Stimulated activated memory B cell treated with anti-CD40 and anti-IgM and Interleukin-4, amounts not matched to agents 10 μg/mL and 1 μg/mL and 100 μg/mL, for 72 hours (primary cell): ENCODE measurements around the gene PSMC4.
A peak's percentile ranks its signal among the peaks of the same experiment; 100 is the strongest.

ENCODE experiments used
- ATAC-seq: fragments of 150-1000 bp; cut with Tn5 transposase; 2 replicates; pipeline ENCODE4 v1.10.0; 2021
- H3K27ac Mint-ChIP-seq: one replicate; pipeline ENCODE4 v1.8.0; 2022; ENCODE audit warnings: mild to moderate bottlenecking, mixed read lengths
- H3K27me3 Mint-ChIP-seq: one replicate; pipeline ENCODE4 v1.8.0; 2022; ENCODE audit warnings: mixed read lengths
- H3K36me3 Mint-ChIP-seq: one replicate; pipeline ENCODE4 v1.8.0; 2022; ENCODE audit warnings: mixed read lengths
- H3K4me1 Mint-ChIP-seq: one replicate; pipeline ENCODE4 v1.8.0; 2022; ENCODE audit warnings: mixed read lengths
- H3K4me3 Mint-ChIP-seq: one replicate; pipeline ENCODE4 v1.8.0; 2022; ENCODE audit warnings: mild to moderate bottlenecking, moderate library complexity, mixed read lengths
- H3K9me3 Mint-ChIP-seq: one replicate; pipeline ENCODE4 v1.8.0; 2022; ENCODE audit warnings: mixed read lengths

The PSMC4 gene

DNA sequence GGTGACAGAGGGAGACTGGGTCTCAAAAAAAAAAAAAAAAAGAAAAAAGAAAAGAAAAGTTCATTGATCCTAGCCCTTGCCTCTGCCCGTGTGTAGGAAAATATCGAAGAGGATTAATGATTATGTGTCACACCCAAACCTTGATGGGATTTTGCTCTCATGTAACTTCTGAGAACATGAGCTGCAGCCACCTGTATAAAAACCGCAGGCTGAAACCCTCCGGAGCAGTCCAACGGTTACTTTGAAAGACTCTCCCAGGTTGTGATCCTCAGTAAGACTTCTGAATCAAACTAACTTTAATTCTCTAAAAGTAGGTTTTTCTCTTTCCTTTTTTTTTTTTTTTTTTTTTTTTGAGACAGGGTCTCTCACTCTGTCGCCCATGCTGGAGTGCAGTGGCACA lies 4.3 kb upstream of the PSMC4 start:
- Mint-ChIP-seq H3K4me1 (peaks cover 29% of the 10 kb centered on the region), H3K27ac (no peak overlapping the region), H3K36me3 (no peaks in the 10 kb centered on the region), H3K27me3 (no peaks in the 10 kb centered on the region), H3K9me3 (no peaks in the 10 kb centered on the region), H3K4me3 (no peak overlapping the region)
- no peak for ATAC-seq

DNA sequence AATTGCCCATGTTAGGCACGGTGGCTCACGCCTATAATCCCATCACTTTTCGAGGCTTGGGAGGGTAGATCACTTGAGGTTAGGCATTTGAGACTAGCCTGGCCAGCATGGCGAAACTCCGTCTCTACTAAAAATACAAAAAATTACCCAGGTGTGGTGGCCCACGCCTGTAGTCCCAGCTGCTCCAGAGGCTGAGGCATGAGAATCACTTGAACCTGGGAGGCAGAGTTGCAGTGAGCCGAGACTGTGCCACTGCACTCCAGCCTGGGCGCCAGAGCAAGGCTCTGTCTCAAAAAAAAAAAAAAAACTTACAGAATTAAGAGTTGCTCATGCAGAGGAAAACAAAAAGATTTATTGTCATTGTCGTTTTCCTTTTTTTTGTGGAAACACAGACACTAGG lies 3.4 kb upstream of the PSMC4 start:
- H3K36me3 Mint-ChIP-seq: no peaks in the 10 kb centered on the region
- no peak overlapping the region for H3K4me3 Mint-ChIP-seq
- H3K4me1 Mint-ChIP-seq: peaks cover 36% of the 10 kb centered on the region
- no peaks in the 10 kb centered on the region for H3K9me3 Mint-ChIP-seq
- no peaks in the 10 kb centered on the region for H3K27me3 Mint-ChIP-seq
- no peak overlapping the region for H3K27ac Mint-ChIP-seq
- no peak for ATAC-seq

DNA sequence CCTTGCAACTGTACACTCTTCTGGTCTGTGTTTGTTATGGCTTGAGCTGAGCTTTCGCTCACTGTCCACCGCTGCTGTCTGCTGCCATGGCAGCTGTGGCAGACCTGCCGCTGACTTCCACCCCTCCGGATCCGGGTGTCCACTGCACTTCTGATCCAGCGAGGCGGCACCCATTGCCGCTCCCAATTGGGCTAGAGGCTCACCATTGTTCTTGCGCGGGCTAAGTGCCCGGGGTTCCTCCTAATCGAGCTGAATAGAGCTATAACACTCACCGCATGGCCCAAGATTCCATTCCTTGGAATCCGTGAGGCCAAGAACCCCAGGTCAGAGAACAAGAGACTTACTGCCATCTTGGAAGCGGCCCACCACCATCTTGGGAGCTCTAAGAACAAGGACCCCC lies 2.2 kb upstream of the PSMC4 start:
- H3K36me3 Mint-ChIP-seq: peaks cover 9% of the 10 kb centered on the region
- H3K4me1 Mint-ChIP-seq: peaks cover 41% of the 10 kb centered on the region
- H3K27me3 Mint-ChIP-seq: no peaks in the 10 kb centered on the region
- H3K4me3 Mint-ChIP-seq: no peak overlapping the region
- peak overlapping the region; percentile 95 for H3K27ac Mint-ChIP-seq
- ATAC-seq: no peak
- H3K9me3 Mint-ChIP-seq: no peaks in the 10 kb centered on the region

DNA sequence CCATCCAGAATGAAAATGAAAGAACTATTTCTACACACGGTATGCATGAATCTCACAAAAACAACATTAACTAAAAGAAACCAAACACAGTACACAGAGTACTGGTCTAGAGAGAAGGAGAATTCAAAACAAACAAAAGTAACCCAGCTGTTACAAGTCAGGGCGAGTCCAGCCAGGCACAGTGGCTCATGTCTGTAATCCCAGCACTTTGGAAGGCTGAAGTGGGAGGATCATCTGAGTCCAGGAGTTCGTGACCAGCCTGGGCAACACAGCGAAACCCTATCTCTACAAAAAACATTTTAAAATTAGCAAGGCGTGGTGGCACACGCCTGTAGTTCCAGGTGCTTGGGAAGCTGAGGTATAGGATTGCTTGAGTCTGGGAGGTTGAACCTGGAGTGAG lies 1.7 kb upstream of the PSMC4 start:
- H3K4me3 Mint-ChIP-seq: peak overlapping the region; percentile 88
- peaks cover 14% of the 10 kb centered on the region for H3K36me3 Mint-ChIP-seq
- H3K9me3 Mint-ChIP-seq: no peaks in the 10 kb centered on the region
- peak overlapping the region; percentile 95 for H3K27ac Mint-ChIP-seq
- no peak for ATAC-seq
- peaks cover 44% of the 10 kb centered on the region for H3K4me1 Mint-ChIP-seq
- H3K27me3 Mint-ChIP-seq: no peaks in the 10 kb centered on the region

DNA sequence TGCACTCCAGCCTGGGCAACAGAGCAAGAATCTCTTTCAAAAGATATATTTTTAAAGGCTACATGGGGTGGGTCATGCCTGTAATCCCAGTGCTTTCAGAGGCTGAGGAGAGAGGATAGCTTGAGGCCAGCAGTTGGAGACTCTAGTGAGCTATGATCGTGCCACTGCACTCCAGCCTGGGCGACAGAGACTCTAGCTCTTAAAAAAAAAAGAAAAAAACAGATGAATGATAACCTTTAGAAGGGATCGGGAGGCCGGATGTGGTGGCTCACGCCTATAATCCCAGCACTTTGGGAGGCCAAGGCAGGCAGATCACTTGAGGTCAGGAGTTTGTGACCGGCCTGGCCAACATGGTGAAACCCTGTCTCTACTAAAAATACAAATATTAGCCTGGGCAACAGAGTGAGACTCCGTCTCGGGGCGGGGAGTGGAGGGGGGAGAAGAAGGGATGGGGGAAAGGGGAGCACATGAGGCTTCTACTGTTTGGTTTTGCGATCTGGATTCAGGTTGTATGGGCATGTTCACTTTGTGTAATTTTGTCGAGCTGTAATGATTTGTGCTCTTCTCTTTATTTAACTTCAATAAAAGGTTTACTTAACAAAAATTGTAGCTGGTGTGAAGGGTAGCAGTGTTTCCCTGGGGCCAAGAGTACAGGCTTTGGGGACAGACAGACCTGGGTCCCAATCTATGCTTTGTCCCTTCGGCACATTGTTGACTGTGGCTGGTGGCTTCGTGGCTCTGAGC lies 1.1 kb upstream of the PSMC4 start:
- peaks cover 44% of the 10 kb centered on the region for H3K4me1 Mint-ChIP-seq
- H3K4me3 Mint-ChIP-seq: peak overlapping the region; percentile 88
- ATAC-seq: no peak
- H3K36me3 Mint-ChIP-seq: peaks cover 20% of the 10 kb centered on the region
- peak overlapping the region; percentile 95 for H3K27ac Mint-ChIP-seq
- no peaks in the 10 kb centered on the region for H3K9me3 Mint-ChIP-seq
- H3K27me3 Mint-ChIP-seq: no peaks in the 10 kb centered on the region

DNA sequence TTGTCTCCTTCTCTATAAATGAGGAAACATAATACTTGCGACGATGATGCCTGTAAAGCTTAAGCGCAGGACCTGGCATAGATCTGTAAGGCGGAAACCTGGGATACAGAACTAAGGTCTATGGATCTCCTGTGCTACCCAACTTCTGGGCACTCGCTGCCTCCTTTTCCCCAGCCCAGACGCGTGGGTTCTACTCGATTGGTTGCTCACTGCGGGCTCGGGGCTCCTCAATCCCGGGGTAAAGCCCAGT lies 615 bp upstream of the PSMC4 start:
- no peaks in the 10 kb centered on the region for H3K27me3 Mint-ChIP-seq
- H3K4me1 Mint-ChIP-seq: peaks cover 44% of the 10 kb centered on the region
- peak overlapping the region; percentile 88 for H3K4me3 Mint-ChIP-seq
- H3K27ac Mint-ChIP-seq: peak overlapping the region; percentile 95
- peaks cover 23% of the 10 kb centered on the region for H3K36me3 Mint-ChIP-seq
- H3K9me3 Mint-ChIP-seq: no peaks in the 10 kb centered on the region
- ATAC-seq: peak; percentile 13

DNA sequence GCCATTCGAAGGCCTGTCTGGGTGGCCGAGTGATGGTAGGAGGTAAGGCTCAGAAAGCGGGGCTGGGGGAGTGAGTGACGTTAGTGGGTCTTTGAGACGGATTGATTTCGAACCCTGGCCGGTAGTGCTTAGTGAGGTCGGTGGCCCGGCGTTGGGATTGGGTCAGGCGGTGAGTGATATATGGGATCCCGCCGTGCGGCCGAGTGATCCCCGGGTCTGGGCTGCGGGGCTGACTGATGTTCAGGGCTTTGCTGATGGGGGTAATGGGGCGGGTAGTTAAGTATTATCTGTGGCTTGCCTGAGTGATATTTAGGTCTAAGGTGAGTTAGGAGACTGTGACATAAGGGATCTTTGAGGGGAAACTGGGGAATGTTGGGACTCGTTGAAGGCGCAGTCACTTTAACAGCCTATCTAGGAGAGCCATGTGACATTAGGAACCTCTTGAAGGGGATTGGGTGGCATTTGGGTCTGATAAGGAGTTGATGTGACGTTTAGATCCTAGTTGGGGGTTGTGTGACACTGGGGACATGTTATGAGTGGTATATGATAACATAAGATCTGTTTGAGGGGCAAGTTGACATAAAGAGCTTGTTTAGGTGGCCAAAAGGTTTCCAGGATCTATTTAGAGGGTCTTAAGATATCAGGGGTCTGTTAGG lies 543 bp downstream of the PSMC4 start:
- no peaks in the 10 kb centered on the region for H3K27me3 Mint-ChIP-seq
- peaks cover 29% of the 10 kb centered on the region for H3K36me3 Mint-ChIP-seq
- H3K27ac Mint-ChIP-seq: peak overlapping the region; percentile 95
- no peaks in the 10 kb centered on the region for H3K9me3 Mint-ChIP-seq
- H3K4me3 Mint-ChIP-seq: peak overlapping the region; percentile 88
- no peak for ATAC-seq
- H3K4me1 Mint-ChIP-seq: peaks cover 44% of the 10 kb centered on the region

DNA sequence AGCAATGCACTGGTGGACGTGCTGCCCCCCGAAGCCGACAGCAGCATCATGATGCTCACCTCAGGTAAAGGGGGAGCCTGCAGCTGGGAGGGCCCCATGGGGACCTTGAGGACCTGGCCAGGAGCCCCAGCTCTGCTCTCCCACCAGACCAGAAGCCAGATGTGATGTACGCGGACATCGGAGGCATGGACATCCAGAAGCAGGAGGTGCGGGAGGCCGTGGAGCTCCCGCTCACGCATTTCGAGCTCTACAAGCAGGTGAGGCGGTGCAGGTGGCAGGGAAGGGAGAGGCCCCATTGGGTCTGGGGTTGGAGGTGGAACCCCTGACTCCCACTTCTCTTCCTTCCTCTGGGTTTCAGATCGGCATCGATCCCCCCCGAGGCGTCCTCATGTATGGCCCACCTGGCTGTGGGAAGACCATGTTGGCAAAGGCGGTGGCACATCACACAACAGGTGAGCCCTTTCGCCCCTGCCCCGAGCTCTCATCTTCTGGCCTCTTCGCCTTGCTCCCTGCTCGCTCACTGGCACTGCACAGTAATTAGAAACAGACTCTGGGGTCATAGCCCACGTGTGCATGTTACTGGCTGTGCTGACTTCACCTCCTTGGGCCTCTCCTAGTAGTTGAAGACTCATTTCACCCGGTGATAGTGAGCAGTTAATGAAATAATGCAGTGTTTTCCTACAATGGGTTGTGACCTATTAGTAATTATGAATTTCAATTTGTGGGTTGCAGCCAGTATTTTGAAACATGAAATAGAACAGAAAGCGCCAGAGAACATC lies 3.6 kb downstream of the PSMC4 start:
- Mint-ChIP-seq H3K27ac (no peak overlapping the region), H3K9me3 (no peaks in the 10 kb centered on the region), H3K27me3 (no peaks in the 10 kb centered on the region), H3K4me3 (no peak overlapping the region), H3K36me3 (peaks cover 57% of the 10 kb centered on the region), H3K4me1 (peaks cover 36% of the 10 kb centered on the region)
- no peak for ATAC-seq

DNA sequence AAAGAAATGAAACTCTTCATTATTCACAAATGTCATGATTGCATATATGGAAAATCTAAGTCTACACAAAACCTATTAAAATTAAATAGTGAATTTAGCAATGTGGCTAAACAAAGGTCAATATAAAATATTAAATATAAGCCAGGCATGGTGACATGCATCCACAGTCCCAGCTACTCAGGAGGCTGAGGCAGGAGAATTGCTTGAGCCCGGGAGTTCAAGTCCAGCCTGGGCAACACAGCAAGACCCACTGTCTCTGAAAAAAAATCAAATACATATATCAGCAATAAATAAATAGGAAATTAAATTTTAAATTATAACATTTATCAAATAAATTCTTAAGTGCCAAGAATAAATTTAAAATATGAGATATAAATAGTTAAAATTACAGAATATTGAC lies 11.9 kb downstream of the PSMC4 start:
- Mint-ChIP-seq H3K36me3 (peaks cover 90% of the 10 kb centered on the region), H3K9me3 (peaks cover 23% of the 10 kb centered on the region), H3K4me1 (peaks cover 7% of the 10 kb centered on the region), H3K27me3 (no peaks in the 10 kb centered on the region), H3K4me3 (no peak overlapping the region), H3K27ac (no peak overlapping the region)
- no peak for ATAC-seq

DNA sequence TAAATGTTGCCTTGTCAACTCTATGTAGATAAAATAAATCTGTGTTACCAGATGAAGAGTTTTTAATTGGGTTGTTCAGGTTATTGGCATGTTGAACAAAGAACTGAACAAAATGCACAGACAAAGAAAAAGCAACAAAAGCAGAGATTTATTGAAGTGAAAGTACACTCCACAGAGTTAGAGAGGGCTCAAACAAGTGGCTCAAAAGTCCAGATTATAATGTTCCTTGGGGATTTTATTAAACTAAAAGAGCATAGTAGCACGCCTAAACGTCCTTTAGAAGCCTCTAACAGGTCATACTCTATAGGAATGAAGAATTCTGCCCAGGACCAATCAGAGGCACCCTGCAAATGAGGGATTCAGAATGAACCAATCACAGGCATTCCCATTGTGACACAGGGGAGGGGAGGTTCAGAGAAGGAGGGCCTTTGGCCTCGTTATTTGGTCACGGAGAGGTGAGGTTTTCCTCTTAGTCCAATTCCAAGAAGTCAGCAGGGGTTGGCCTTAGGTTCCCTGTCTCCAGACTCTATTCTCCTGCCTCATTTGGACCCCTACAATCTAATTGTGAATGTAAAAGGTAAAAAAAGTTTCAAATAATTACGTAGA lies 12.8 kb downstream of the PSMC4 start:
- Mint-ChIP-seq H3K27me3 (no peaks in the 10 kb centered on the region), H3K4me1 (peaks cover 7% of the 10 kb centered on the region), H3K4me3 (no peak overlapping the region), H3K36me3 (peaks cover 84% of the 10 kb centered on the region), H3K9me3 (peaks cover 23% of the 10 kb centered on the region), H3K27ac (no peak overlapping the region)
- ATAC-seq: no peak

DNA sequence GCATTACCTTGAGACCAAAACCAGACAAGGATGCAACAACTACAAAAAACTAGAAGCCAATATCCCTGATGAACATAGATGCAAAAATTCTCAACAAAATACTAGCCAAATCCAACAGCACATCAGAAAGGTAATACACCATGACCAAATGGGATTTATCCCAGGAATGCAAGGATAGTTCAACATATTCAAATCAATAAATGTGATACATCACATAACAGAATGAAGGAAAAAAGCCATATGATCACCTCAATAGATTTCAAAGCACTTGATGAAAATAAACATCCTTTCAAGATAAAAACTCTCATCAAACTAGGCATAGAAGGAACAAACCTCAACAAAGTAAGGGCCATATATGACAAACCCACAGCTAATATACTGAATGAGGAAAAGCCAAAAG lies 15.7 kb downstream of the PSMC4 start:
- Mint-ChIP-seq H3K27me3 (no peaks in the 10 kb centered on the region), H3K4me3 (no peak overlapping the region), H3K36me3 (peaks cover 69% of the 10 kb centered on the region), H3K9me3 (peaks cover 23% of the 10 kb centered on the region), H3K27ac (no peak overlapping the region), H3K4me1 (peaks cover 25% of the 10 kb centered on the region)
- no peak for ATAC-seq

DNA sequence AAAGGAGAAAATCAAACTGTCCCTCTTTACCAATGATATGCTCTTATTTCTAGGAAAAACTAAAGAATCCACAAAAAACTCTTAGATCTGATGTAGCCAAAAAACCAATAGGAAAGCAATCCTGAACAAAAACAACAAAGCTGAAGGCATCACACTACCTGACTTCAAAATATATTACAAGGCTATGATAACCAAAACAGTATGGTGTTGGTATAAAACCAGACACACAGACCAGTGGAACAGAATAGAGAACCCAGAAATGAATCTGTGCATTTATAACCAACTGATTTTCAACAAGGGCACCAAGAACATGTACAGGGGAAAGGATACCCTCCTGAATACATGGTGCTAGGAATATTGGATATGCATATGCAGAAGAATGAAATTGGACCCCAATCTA lies 16.2 kb downstream of the PSMC4 start:
- Mint-ChIP-seq H3K4me3 (no peak overlapping the region), H3K27ac (no peak overlapping the region), H3K27me3 (no peaks in the 10 kb centered on the region), H3K36me3 (peaks cover 72% of the 10 kb centered on the region), H3K9me3 (peaks cover 23% of the 10 kb centered on the region), H3K4me1 (peaks cover 27% of the 10 kb centered on the region)
- no peak for ATAC-seq

DNA sequence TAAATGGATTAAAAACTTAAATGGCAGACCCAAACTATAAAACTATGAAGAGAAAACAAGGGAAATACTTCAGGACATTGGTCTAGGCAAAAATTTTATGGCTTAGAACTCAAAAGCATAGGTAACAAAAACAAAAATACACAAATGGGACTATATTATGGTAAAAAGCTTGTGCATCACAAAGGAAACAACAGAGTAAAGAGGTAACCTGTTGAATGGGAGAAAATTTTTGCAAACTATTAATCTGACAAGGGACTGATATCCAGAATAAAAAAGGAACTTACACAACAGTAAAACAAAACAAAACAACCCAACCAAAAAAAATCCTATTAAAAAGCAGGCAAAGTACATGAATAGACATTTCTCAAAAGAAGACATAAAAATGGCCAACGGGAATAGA lies 16.6 kb downstream of the PSMC4 start:
- H3K4me3 Mint-ChIP-seq: no peak overlapping the region
- H3K4me1 Mint-ChIP-seq: peaks cover 31% of the 10 kb centered on the region
- H3K9me3 Mint-ChIP-seq: peaks cover 23% of the 10 kb centered on the region
- no peak for ATAC-seq
- H3K36me3 Mint-ChIP-seq: peaks cover 72% of the 10 kb centered on the region
- no peak overlapping the region for H3K27ac Mint-ChIP-seq
- no peaks in the 10 kb centered on the region for H3K27me3 Mint-ChIP-seq

DNA sequence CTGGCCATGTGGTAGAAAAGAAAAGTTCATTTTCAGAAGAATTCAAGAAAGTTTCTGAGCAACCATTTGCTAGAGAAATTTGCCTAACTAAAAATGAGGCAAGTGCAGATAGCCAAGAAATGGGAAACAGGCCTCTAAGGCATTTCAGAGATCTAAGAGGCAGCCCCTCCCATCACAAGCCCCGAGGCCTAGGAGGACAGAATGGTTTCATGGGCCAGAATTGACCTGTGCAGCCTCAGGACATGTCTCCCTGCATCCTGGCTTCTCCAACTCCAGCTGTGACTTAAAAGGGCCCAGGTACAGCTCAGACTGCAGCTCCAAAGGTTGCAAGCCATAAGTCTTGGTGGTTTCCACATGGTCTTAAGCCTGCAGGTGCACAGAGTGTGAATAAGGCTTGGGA lies 22.6 kb downstream of the PSMC4 start:
- Mint-ChIP-seq H3K9me3 (peaks cover 3% of the 10 kb centered on the region), H3K4me3 (no peak overlapping the region), H3K36me3 (peaks cover 38% of the 10 kb centered on the region), H3K27ac (no peak overlapping the region), H3K4me1 (peaks cover 45% of the 10 kb centered on the region), H3K27me3 (no peaks in the 10 kb centered on the region)
- no peak for ATAC-seq

DNA sequence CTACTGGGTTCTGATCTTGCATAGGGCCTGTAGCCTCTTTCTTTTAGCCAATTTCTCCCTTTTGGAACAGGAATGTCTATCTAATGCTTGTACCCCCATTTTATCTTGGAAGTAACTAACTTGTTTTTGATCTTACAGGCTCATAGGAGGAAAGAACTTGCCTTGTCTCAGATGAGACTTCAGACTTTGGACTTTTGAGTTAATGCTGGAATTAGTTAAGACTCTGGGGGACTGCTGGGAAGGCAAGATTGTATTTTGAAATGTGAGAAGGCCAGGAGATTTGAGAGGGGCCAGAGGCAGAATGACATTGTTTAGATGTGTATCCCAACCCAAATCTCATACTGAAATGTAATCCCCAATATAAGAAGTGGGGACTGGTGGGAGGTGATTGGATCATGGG lies 23.4 kb downstream of the PSMC4 start:
- Mint-ChIP-seq H3K36me3 (peaks cover 38% of the 10 kb centered on the region), H3K27ac (no peak overlapping the region), H3K9me3 (peaks cover 3% of the 10 kb centered on the region), H3K4me3 (no peak overlapping the region), H3K4me1 (peaks cover 45% of the 10 kb centered on the region), H3K27me3 (no peaks in the 10 kb centered on the region)
- no peak for ATAC-seq
